BLaER1 treated with 17β-estradiol and CSF1 and Interleukin-3, amounts not matched to agents 10 nM and 100 nM (cell line): Measurements from ENCODE around the gene ITGB5.
A peak's percentile ranks its signal among the peaks of the same experiment; 100 is the strongest.
"Not testable (repeated sequence)": the region's sequence is repeated elsewhere in the genome, so short reads cannot be mapped to it uniquely, and the experiment has no call there.

Source experiments
- H3K27ac ChIP-seq, 11 experiments: shearing (Covaris generic); formaldehyde crosslinking; 2 replicates each; pipeline ENCODE4 v1.8.1; 2022
- H3K27me3 ChIP-seq, 11 experiments: shearing (Covaris generic); formaldehyde crosslinking; 2 replicates each; pipeline ENCODE4 v1.8.1; 2022
- H3K36me3 ChIP-seq, 11 experiments: shearing (Covaris generic); formaldehyde crosslinking; 2 replicates each; pipeline ENCODE4 v1.8.1; 2022
- H3K4me1 ChIP-seq, 10 experiments: shearing (Covaris generic); formaldehyde crosslinking; 2 replicates each; pipeline ENCODE4 v1.8.1; 2022
- H3K4me2 ChIP-seq, 11 experiments: shearing (Covaris generic); formaldehyde crosslinking; 2 replicates each; pipeline ENCODE4 v1.8.1; 2022
- H3K4me3 ChIP-seq, 10 experiments: shearing (Covaris generic); formaldehyde crosslinking; 2 replicates each; pipeline ENCODE4 v1.8.1; 2022
- H3K9ac ChIP-seq, 11 experiments: shearing (Covaris generic); formaldehyde crosslinking; 2 replicates each; pipeline ENCODE4 v1.8.1; 2022
- H3K9me3 ChIP-seq, 11 experiments: shearing (Covaris generic); formaldehyde crosslinking; replicated peaks in 1 of 11; 2 replicates each; pipeline ENCODE4 v1.8.1; 2022
- H4K20me1 ChIP-seq, 11 experiments: shearing (Covaris generic); formaldehyde crosslinking; 2 replicates each; pipeline ENCODE4 v1.8.1; 2022
- Cebpa-rat ChIP-seq, 11 experiments: shearing (Covaris generic); IDR thresholded peaks; 2 replicates each; pipeline ENCODE4 v1.8.1; 2022

ITGB5 gene

GRCh38 chr3:124791142-124791541 lies 96.0 kb downstream of the ITGB5 start:
- no peaks in the 10 kb centered on the region for H3K9me3 ChIP-seq
- H3K36me3 ChIP-seq = peaks cover 0 to 21% (median 0%) of the 10 kb centered on the region in 11 experiments; a peak in 5 of 22 replicates
- H3K4me3 ChIP-seq = no peak overlapping the region
- no peak for TF ChIP-seq Cebpa-rat (IDR thresholded peaks at IDR 0.05)
- no peak overlapping the region for H3K9ac ChIP-seq
- H4K20me1 ChIP-seq = peaks cover 0 to 6% (median 0%) of the 10 kb centered on the region in 11 experiments; a peak in 2 of 22 replicates
- H3K4me2 ChIP-seq = peak overlapping the region in 6 of 11 experiments; percentile 14 to 84 (median 73); a peak in 11 of 22 replicates
- no peaks in the 10 kb centered on the region for H3K27me3 ChIP-seq
- peaks cover 10 to 67% (median 36%) of the 10 kb centered on the region in 10 experiments for H3K4me1 ChIP-seq
- 0 out of 22 replicates have a peak overlapping the region, but pooled peaks of 2 of the 11 experiments have one; percentile 2 to 35 for H3K27ac ChIP-seq

- Histone ChIP-seq H3K4me1 (peaks cover 30 to 79% (median 49%) of the 10 kb centered on the region in 10 experiments), H4K20me1 (peaks cover 0 to 12% (median 0%) of the 10 kb centered on the region in 11 experiments; a peak in 3 of 22 replicates)
- H3K4me3 ChIP-seq, H3K27ac ChIP-seq, H3K9ac ChIP-seq, H3K36me3 ChIP-seq, H3K4me2 ChIP-seq, H3K27me3 ChIP-seq, H3K9me3 ChIP-seq: not testable (repeated sequence)
These were observed 98.1 kb downstream of the ITGB5 start for GRCh38 chr3:124789103-124789502.

- peaks cover 0 to 1% (median 0%) of the 10 kb centered on the region in 11 experiments; a peak in 1 of 22 replicates for H3K36me3 ChIP-seq
- no peak overlapping the region for H3K27ac ChIP-seq
- H3K4me3 ChIP-seq = no peak overlapping the region
- H3K9ac ChIP-seq = no peak overlapping the region
- TF ChIP-seq Cebpa-rat (IDR thresholded peaks at IDR 0.05) = no peak
- H3K4me1 ChIP-seq = peaks cover 38 to 79% (median 55%) of the 10 kb centered on the region in 10 experiments
- 0 out of 22 replicates have a peak overlapping the region, but pooled peaks of 1 of the 11 experiments have one; percentile 86 for H3K4me2 ChIP-seq
- no peaks in the 10 kb centered on the region for H3K9me3 ChIP-seq
- H3K27me3 ChIP-seq = peaks cover 0 to 9% (median 0%) of the 10 kb centered on the region in 11 experiments; a peak in 3 of 22 replicates
- H4K20me1 ChIP-seq = peaks cover 0 to 13% (median 0%) of the 10 kb centered on the region in 11 experiments; a peak in 3 of 22 replicates
These were observed 98.9 kb downstream of the ITGB5 start for GRCh38 chr3:124788254-124788745.

GRCh38 chr3:124787476-124788195 lies 99.5 kb downstream of the ITGB5 start:
- Histone ChIP-seq H3K27me3 (peaks cover 0 to 11% (median 0%) of the 10 kb centered on the region in 11 experiments; a peak in 3 of 22 replicates), H3K4me3 (no peak overlapping the region), H3K27ac (no peak overlapping the region), H3K4me2 (peak overlapping the region in 7 of 11 experiments; percentile 13 to 96 (median 83); a peak in 8 of 22 replicates), H3K9me3 (no peaks in the 10 kb centered on the region), H3K4me1 (peaks cover 45 to 79% (median 60%) of the 10 kb centered on the region in 10 experiments), H3K9ac (no peak overlapping the region), H3K36me3 (no peaks in the 10 kb centered on the region), H4K20me1 (peaks cover 0 to 13% (median 0%) of the 10 kb centered on the region in 11 experiments; a peak in 3 of 22 replicates)
- TF ChIP-seq Cebpa-rat (IDR thresholded peaks at IDR 0.05) = no peak

- peak overlapping the region in 3 of 11 experiments; percentile 1 to 37 (median 10); a peak in 4 of 22 replicates for H3K27ac ChIP-seq
- H3K36me3 ChIP-seq = no peaks in the 10 kb centered on the region
- H3K4me3 ChIP-seq = no peak overlapping the region
- no peak for TF ChIP-seq Cebpa-rat (IDR thresholded peaks at IDR 0.05)
- peaks cover 0 to 11% (median 0%) of the 10 kb centered on the region in 11 experiments; a peak in 3 of 22 replicates for H3K27me3 ChIP-seq
- H3K4me2 ChIP-seq = peak overlapping the region; percentile 74 to 96 (median 86)
- peaks cover 54 to 79% (median 67%) of the 10 kb centered on the region in 10 experiments for H3K4me1 ChIP-seq
- H4K20me1 ChIP-seq = peaks cover 0 to 13% (median 0%) of the 10 kb centered on the region in 11 experiments; a peak in 3 of 22 replicates
- no peaks in the 10 kb centered on the region for H3K9me3 ChIP-seq
- no peak overlapping the region for H3K9ac ChIP-seq
These were observed 100.5 kb downstream of the ITGB5 start for GRCh38 chr3:124786511-124787241.

DNA sequence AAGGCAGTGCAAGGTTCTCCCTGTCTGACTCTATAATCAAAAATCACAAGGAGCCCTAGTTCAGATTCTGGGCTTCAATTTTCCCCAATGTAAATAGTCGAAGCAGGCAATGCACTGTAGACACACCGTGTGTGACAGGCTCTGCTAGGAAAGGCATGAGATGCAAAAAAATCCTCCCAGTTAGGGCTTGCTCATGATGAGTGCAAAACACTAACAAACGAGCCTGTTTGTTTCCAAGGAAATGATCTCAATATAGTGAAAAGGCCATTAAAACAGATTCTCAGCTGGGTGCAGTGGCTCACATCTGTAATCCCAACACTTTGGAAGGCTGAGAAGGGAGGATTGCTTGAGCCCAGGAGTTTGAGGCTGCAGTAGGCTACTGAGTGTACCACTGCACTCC lies 101.2 kb downstream of the ITGB5 start:
- H3K36me3 ChIP-seq = no peaks in the 10 kb centered on the region
- H3K4me2 ChIP-seq = peak overlapping the region; percentile 74 to 96 (median 86)

DNA sequence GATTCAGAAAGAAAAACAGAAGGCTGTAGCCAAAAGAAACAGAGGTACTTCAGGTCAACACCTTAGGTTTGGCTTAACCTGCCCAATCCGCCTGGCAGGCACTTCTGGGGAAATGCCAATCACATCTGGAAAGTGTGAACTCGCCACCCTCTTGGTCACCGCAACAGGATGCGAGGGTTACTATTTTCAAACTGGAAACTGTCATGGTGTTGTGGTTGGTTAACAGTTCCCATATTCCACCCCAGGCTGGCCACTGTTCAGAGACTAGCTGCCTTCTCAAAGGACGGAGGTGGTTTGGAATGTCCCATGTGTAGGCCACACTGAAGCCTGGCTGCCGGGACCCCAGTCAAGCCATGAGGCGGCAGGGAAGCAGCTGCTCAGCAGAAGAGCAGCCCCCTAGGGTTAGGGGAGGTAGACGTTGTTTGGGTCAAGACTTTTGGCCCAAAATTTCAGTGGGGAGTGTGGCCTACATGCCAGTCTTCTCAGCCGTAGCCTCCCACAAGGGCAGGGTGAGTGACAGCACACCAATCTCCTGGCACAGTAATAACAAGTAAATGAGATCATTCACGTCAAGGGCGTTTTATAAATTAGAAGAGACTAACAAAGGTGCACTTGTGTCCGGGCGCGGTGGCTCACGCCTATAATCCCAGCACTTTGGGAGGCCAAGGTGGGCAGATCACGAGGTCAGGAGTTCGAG lies 102.3 kb downstream of the ITGB5 start:
- H4K20me1 ChIP-seq = peaks cover 0 to 13% (median 0%) of the 10 kb centered on the region in 11 experiments; a peak in 3 of 22 replicates
- no peak for TF ChIP-seq Cebpa-rat (IDR thresholded peaks at IDR 0.05)
- peak overlapping the region; percentile 74 to 96 (median 86) for H3K4me2 ChIP-seq
- H3K27me3 ChIP-seq = peaks cover 0 to 11% (median 0%) of the 10 kb centered on the region in 11 experiments; a peak in 3 of 22 replicates
- H3K9me3 ChIP-seq = no peaks in the 10 kb centered on the region
- H3K4me1 ChIP-seq = peaks cover 73 to 84% (median 80%) of the 10 kb centered on the region in 10 experiments
- H3K9ac ChIP-seq = peak overlapping the region in 9 of 11 experiments; percentile 31 to 67 (median 53); a peak in 14 of 22 replicates
- H3K27ac ChIP-seq = peak overlapping the region in 10 of 11 experiments; percentile 24 to 83 (median 70); a peak in 20 of 22 replicates
- no peaks in the 10 kb centered on the region for H3K36me3 ChIP-seq
- peak overlapping the region in 1 of 10 experiments; percentile 32; a peak in 1 of 20 replicates for H3K4me3 ChIP-seq

More for the DNA sequence above, 101.2 kb downstream of the ITGB5 start:
- H3K4me3 ChIP-seq = no peak overlapping the region
- peaks cover 0 to 11% (median 0%) of the 10 kb centered on the region in 11 experiments; a peak in 3 of 22 replicates for H3K27me3 ChIP-seq
- peak overlapping the region in 3 of 11 experiments; percentile 1 to 74 (median 8); a peak in 3 of 22 replicates for H3K27ac ChIP-seq
- H3K9ac ChIP-seq = no peak overlapping the region
- H3K9me3 ChIP-seq = no peaks in the 10 kb centered on the region
- H4K20me1 ChIP-seq = peaks cover 0 to 13% (median 0%) of the 10 kb centered on the region in 11 experiments; a peak in 3 of 22 replicates
- peaks cover 62 to 79% (median 69%) of the 10 kb centered on the region in 10 experiments for H3K4me1 ChIP-seq
- TF ChIP-seq Cebpa-rat (IDR thresholded peaks at IDR 0.05) = no peak

GRCh38 chr3:124783696-124784095 lies 103.5 kb downstream of the ITGB5 start:
- Histone ChIP-seq H3K4me2 (peak overlapping the region; percentile 74 to 96 (median 86)), H3K9ac (peak overlapping the region in 6 of 11 experiments; percentile 14 to 67 (median 36); a peak in 8 of 22 replicates), H4K20me1 (peaks cover 0 to 13% (median 0%) of the 10 kb centered on the region in 11 experiments; a peak in 3 of 22 replicates), H3K4me3 (no peak overlapping the region), H3K4me1 (peaks cover 83 to 93% (median 90%) of the 10 kb centered on the region in 10 experiments), H3K27me3 (peaks cover 0 to 11% (median 0%) of the 10 kb centered on the region in 11 experiments; a peak in 3 of 22 replicates), H3K36me3 (no peaks in the 10 kb centered on the region; a peak in 1 of 22 replicates), H3K27ac (peak overlapping the region in 9 of 11 experiments; percentile 58 to 83 (median 74); a peak in 18 of 22 replicates), H3K9me3 (no peaks in the 10 kb centered on the region)
- TF ChIP-seq Cebpa-rat (IDR thresholded peaks at IDR 0.05) = peak in 1 of 11 experiments; percentile 11; a peak in 1 of 22 replicates

DNA sequence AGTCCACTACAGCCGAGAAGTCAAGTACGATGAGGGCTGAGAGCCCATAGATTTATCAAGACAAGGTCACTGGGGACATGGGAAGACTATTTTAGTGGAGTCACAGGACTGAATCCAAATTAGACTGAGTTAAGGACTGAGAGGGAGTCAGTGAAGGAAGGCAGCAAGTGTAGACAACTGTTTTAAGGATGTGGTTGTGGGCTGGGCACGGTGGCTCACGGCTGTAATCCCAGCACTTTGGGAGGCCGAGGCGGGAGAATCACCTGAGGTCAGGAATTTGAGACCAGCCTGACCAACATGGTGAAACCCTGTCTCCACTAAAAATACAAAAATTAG lies 104.8 kb downstream of the ITGB5 start:
- not testable (repeated sequence) for H3K4me3 ChIP-seq, H3K36me3 ChIP-seq, H3K9me3 ChIP-seq
- Histone ChIP-seq H3K27me3 (peaks cover 0 to 11% (median 0%) of the 10 kb centered on the region in 11 experiments; a peak in 3 of 22 replicates), H3K27ac (peak overlapping the region in 9 of 11 experiments; percentile 52 to 83 (median 77); a peak in 16 of 22 replicates), H4K20me1 (peaks cover 0 to 13% (median 0%) of the 10 kb centered on the region in 11 experiments; a peak in 3 of 22 replicates), H3K9ac (peak overlapping the region in 3 of 11 experiments; percentile 15 to 50 (median 35); a peak in 7 of 22 replicates), H3K4me2 (peak overlapping the region; percentile 74 to 96 (median 86)), H3K4me1 (peaks cover 78 to 99% (median 94%) of the 10 kb centered on the region in 10 experiments)
